OCI-LY1 (cell line): Measurements from ENCODE around the gene CACNA1B.
A peak's percentile ranks its signal among the peaks of the same experiment; 100 is the strongest.
"Not testable (repeated sequence)": the region's sequence is repeated elsewhere in the genome, so short reads cannot be mapped to it uniquely, and the experiment has no call there.

Source experiments
- H2AFZ ChIP-seq: fragments of 200-600 bp; sonication (generic), shearing (Covaris generic); 2 replicates; pipeline ENCODE4 v1.6.0; 2014; ENCODE audit warnings: antibody characterized with exemption, mild to moderate bottlenecking, low read length
- H3F3A ChIP-seq: fragments of 200-600 bp; sonication (generic), shearing (Covaris generic); 2 replicates; pipeline ENCODE4 v1.6.0; 2014; ENCODE audit warnings: mild to moderate bottlenecking, antibody characterized with exemption, low read length, moderate library complexity; ENCODE audit not compliant: insufficient read depth
- H3K27ac ChIP-seq: fragments of 200-600 bp; sonication (generic); 2 replicates; pipeline ENCODE4 v1.5.1; 2014; ENCODE audit warnings: low read length, mixed run types, mild to moderate bottlenecking, low read depth; ENCODE audit not compliant: poor library complexity, severe bottlenecking
- H3K27me3 ChIP-seq: fragments of 200-600 bp; sonication (generic); 2 replicates; pipeline ENCODE4 v1.6.0; 2014; ENCODE audit warnings: antibody characterized with exemption, mild to moderate bottlenecking, low read length, moderate library complexity; ENCODE audit not compliant: insufficient read depth
- H3K36me3 ChIP-seq: fragments of 200-600 bp; sonication (generic); 2 replicates; pipeline ENCODE4 v1.6.1; 2014; ENCODE audit warnings: mild to moderate bottlenecking, antibody characterized with exemption, low read length, moderate library complexity, mixed read lengths; ENCODE audit not compliant: insufficient read depth
- H3K4me1 ChIP-seq: fragments of 200-600 bp; sonication (generic); 2 replicates; pipeline ENCODE4 v1.5.1; 2014; ENCODE audit warnings: mild to moderate bottlenecking, low read length, moderate library complexity; ENCODE audit not compliant: insufficient read depth, severe bottlenecking
- H3K4me2 ChIP-seq: fragments of 200-600 bp; sonication (generic), shearing (Covaris generic); 2 replicates; pipeline ENCODE4 v1.6.1; 2014; ENCODE audit warnings: low read length
- H3K4me3 ChIP-seq: fragments of 200-600 bp; sonication (generic); 2 replicates; pipeline ENCODE4 v1.5.1; 2014; ENCODE audit warnings: low read length, low read depth, mild to moderate bottlenecking, mixed read lengths; ENCODE audit not compliant: poor library complexity, severe bottlenecking
- H3K79me2 ChIP-seq: fragments of 200-600 bp; shearing (Covaris generic); 2 replicates; pipeline ENCODE4 v1.6.1; 2016; ENCODE audit warnings: mixed run types, low read length, mixed read lengths; ENCODE audit not compliant: insufficient read depth
- H3K9ac ChIP-seq: fragments of 200-600 bp; sonication (generic), shearing (Covaris generic); 2 replicates; pipeline ENCODE4 v1.6.1; 2014; ENCODE audit warnings: mild to moderate bottlenecking, low read length, mixed read lengths
- H3K9me2 ChIP-seq: fragments of 200-600 bp; sonication (generic), shearing (Covaris generic); 2 replicates; pipeline ENCODE4 v1.6.1; 2014; ENCODE audit warnings: low read depth, mild to moderate bottlenecking, low read length, mixed read lengths
- H3K9me3 ChIP-seq: fragments of 200-600 bp; shearing (Covaris generic); 2 replicates; pipeline ENCODE4 v1.6.1; 2014; ENCODE audit warnings: low read length, mixed read lengths
- H4K20me1 ChIP-seq: fragments of 200-600 bp; sonication (generic), shearing (Covaris generic); 2 replicates; pipeline ENCODE4 v1.6.0; 2016; ENCODE audit warnings: mild to moderate bottlenecking, low read length; ENCODE audit not compliant: insufficient read depth
- CTCF ChIP-seq: fragments of 200-600 bp; sonication (generic), shearing (Covaris generic); IDR thresholded peaks from 2 replicates; pipeline ENCODE4 v1.5.1; 2017; ENCODE audit warnings: mild to moderate bottlenecking, antibody characterized with exemption, low read length, moderate library complexity, mixed read lengths
- EZH2 ChIP-seq: fragments of 200-600 bp; sonication (generic), shearing (Covaris generic); IDR thresholded peaks from 2 replicates; pipeline ENCODE4 v1.8.0; 2017; ENCODE audit warnings: borderline replicate concordance, mixed run types, mild to moderate bottlenecking, antibody characterized with exemption, low read length, moderate library complexity, mixed read lengths

CACNA1B gene

GRCh38 chr9:138123086-138123485 is 245.5 kb downstream of the CACNA1B start:
- H3K9me2 ChIP-seq, result no peaks in the 10 kb centered on the region

GRCh38 chr9:138126090-138126857 is 248.7 kb downstream of the CACNA1B start:
- H2AFZ ChIP-seq, result not testable (repeated sequence)
- peak; percentile 34 for TF ChIP-seq CTCF

More at GRCh38 chr9:138123086-138123485, 245.5 kb downstream of the CACNA1B start:
- H3K27me3 ChIP-seq, result no peaks in the 10 kb centered on the region; the same call in 1 of the 2 replicates
- no peak overlapping the region for H3K9ac ChIP-seq
- no peaks in the 10 kb centered on the region for H3K36me3 ChIP-seq
- TF ChIP-seq EZH2 (no peak), CTCF (no peak)
- no peaks in the 10 kb centered on the region for H3K9me3 ChIP-seq
- no peaks in the 10 kb centered on the region for H3F3A ChIP-seq
- H2AFZ ChIP-seq, result no peak overlapping the region
- H3K4me2 ChIP-seq, result no peak overlapping the region
- no peaks in the 10 kb centered on the region for H3K4me1 ChIP-seq
- H3K4me3 ChIP-seq, result no peak overlapping the region
- H4K20me1 ChIP-seq, result no peaks in the 10 kb centered on the region
- H3K27ac ChIP-seq, result no peak overlapping the region
- H3K79me2 ChIP-seq, result no peaks in the 10 kb centered on the region

GRCh38 chr9:138126858-138127584 is 249.4 kb downstream of the CACNA1B start:
- H2AFZ ChIP-seq, H3K27ac ChIP-seq: not testable (repeated sequence)

More at GRCh38 chr9:138126090-138126857, 248.7 kb downstream of the CACNA1B start:
- H3K4me3 ChIP-seq, H3K9ac ChIP-seq, H3K9me3 ChIP-seq, H3K36me3 ChIP-seq, H3K79me2 ChIP-seq, H3K9me2 ChIP-seq, H3K4me1 ChIP-seq, H3K4me2 ChIP-seq, H4K20me1 ChIP-seq, H3K27me3 ChIP-seq, H3K27ac ChIP-seq, H3F3A ChIP-seq: not testable (repeated sequence)

GRCh38 chr9:138128027-138128426 is 250.4 kb downstream of the CACNA1B start:
- not testable (repeated sequence) for H3K4me1 ChIP-seq, H3K9ac ChIP-seq, H3K79me2 ChIP-seq, H2AFZ ChIP-seq, H3K4me3 ChIP-seq, H3K9me3 ChIP-seq, H3K27me3 ChIP-seq, H4K20me1 ChIP-seq, H3F3A ChIP-seq, H3K9me2 ChIP-seq, H3K4me2 ChIP-seq, H3K36me3 ChIP-seq, H3K27ac ChIP-seq

More at GRCh38 chr9:138126858-138127584, 249.4 kb downstream of the CACNA1B start:
- H3K27me3 ChIP-seq, H3K4me3 ChIP-seq, H3K79me2 ChIP-seq, H3K9me3 ChIP-seq, H3K4me2 ChIP-seq, H3K36me3 ChIP-seq, H3K9me2 ChIP-seq, H3K4me1 ChIP-seq, H3F3A ChIP-seq, H4K20me1 ChIP-seq, H3K9ac ChIP-seq: not testable (repeated sequence)

GRCh38 chr9:138129318-138129717 is 251.7 kb downstream of the CACNA1B start:
- not testable (repeated sequence) for H3K27me3 ChIP-seq, H2AFZ ChIP-seq, H3K9ac ChIP-seq, H4K20me1 ChIP-seq, H3K27ac ChIP-seq, H3K9me3 ChIP-seq, H3K4me2 ChIP-seq, H3K36me3 ChIP-seq, H3K4me1 ChIP-seq, H3K79me2 ChIP-seq, H3K9me2 ChIP-seq, H3K4me3 ChIP-seq, H3F3A ChIP-seq
